GM21723 (cell line): ENCODE data around the gene TIMM23.
A peak's percentile ranks its signal among the peaks of the same experiment; 100 is the strongest.
"Not testable (repeated sequence)": the region's sequence is repeated elsewhere in the genome, so short reads cannot be mapped to it uniquely, and the experiment has no call there.

Source experiments
- ATAC-seq: cut with Tn5 transposase; IDR thresholded peaks from one replicate; pipeline ENCODE4 v1.9.1; 2021; ENCODE audit warnings: mild to moderate bottlenecking, moderate library complexity; ENCODE audit not compliant: unreplicated experiment

Gene TIMM23

DNA sequence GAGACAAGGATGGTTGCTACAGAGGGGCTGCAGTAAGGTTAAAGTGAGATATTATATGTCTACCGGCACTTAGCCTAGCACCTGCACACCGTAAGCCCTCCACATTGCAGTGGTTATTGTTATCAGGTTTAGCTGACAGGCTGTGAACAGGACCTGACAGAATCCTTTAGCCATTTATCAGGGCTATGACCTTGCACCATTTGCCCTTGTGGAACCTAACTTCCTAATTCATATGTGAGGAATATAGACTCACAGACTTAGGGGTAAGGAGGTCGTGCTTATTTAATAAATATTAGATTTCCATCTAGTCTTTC lies 48.0 kb downstream of the TIMM23 start:
- no peak for ATAC-seq

DNA sequence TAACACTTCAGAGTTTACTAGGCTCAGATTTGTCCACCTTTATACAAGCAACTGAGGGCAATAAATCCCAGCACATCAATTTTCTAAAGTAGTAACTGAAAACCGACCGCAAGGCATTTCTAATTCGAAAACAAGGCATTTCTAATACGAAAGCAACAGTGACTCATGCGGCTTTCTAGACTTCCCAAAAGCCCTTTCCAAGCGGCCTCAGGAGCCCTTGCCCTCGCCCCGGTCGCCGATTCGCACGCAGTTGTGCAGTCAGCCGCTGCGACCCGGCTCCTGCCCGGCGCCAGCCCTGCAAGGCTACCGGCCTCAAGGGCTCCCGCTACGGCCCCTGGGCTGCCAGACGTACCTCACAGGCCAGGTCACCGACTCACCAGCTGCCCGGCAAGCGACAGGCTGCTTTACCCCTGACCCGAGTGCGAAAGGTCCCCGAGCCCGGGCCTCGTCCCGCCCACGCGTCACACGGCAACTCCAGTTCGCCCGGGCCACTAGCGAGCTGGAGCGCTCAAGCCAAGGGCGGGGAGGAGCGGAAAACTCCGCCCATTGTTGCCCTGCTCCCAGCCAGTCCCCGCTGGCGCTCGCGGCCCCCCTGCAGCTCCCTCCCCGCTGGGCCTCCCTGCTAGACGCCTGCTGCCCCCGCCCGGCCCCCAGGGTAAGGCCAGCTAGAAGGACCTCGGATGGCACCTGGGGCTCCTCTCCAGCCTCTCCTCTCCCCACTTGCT lies 50.9 kb downstream of the TIMM23 start:
- peak; percentile 94 for ATAC-seq

GRCh38 chr10:46024948-46025347 lies 52.7 kb downstream of the TIMM23 start:
- ATAC-seq, result no peak

- ATAC-seq, result no peak
Observed at GRCh38 chr10:46025406-46025805, 53.1 kb downstream of the TIMM23 start.

DNA sequence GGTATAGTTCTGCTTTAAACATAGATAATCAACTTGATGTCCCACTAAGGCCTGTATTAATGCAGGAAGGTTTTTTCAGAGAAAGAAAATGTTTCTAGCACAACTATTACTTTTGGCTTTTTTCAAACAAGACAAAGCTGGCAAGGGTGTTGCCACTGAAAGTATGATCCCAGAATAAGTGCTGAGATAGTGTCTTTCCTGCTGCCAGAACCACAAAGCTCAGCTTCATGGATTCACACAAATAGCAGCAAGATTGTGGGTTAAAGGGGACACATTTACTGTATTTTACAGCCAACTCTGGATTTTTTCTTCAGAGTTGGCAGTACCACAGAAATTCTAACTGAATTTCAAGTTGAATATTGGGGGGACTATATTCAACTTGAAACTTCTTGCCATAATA lies 53.8 kb downstream of the TIMM23 start:
- ATAC-seq, result no peak

DNA sequence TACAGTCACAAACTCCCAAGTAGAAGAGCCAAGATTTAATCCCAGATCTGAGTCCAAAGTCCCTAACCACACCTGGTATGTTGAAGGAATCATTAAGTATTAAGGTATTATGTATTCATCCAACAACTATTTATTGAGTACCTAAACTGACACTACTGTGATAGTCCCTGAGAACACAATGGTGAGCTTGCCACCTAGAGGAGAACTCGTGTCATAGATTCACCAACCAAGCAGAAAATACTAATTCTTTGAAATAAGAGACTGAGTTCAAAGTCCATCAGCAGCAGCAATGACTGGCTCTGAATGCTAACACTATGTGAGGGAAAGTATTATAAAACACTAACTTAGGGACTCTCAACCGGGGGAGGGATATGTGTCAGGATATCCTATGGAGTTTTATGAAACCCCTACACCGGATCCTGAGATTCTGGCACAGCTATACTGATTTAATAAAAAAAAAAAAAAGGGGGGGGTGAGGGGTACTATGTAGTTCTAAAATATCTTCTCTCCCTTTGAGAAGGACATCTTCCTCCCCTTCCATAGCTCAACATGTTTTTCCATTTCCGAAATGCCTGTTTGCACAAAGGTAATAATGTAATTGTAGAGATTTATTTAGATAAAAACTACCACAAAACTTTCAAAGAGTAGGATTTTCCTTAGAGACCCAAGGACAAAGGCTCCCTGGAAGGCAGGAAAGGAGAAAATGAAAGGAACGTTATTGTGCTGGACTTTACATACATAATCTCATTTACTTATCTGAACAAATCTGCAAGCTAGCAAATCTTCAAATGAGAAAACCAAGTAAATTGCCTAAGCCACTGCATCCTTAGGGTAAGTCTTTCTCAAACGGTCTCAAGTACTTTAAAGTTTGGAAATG lies 56.5 kb downstream of the TIMM23 start:
- peak; percentile 39 for ATAC-seq

GRCh38 chr10:46029461-46030030 lies 57.3 kb downstream of the TIMM23 start:
- ATAC-seq, result no peak

DNA sequence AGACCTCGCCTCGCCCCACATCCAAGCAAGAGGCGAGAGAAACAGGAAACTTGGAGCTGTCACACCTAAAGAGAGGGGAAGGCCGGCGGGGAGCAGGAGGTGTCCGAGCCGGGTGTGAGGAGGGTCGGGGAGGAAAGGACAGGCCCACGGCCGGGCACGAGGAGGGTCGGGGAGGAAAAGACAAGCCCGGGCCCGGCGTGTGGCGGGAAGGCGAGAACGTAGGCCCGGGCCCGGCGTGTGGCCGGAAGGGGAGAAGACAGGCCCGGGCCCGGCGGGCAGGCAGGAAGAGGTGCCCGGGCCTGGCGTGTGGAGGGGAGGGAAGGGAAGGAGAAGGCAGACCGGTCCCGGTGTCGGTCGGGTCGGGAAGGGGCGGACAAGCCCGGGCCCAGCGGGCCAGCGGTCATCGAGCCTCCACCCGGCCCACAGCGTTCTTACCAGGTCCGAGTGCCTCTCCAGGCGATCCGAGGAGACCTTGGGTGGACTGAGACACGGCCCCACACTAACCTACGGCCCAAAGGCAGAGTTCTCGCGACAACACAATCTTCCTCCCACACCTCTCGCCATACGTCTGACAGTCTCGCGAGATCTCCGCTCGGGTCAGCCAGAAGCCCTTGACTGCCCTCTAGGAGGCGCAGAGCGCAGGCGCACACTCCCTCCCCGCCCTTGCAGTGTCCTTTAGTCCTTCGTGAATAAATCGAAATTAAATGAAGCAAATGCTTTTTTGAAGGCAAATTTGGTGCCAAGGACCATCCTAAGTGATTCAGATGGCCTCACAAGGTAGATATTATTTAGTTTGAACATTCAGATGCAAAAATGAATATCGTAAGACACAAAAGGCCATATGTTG lies 58.0 kb downstream of the TIMM23 start, which contains the start of gene NCOA4:
Gene NCOA4, minus strand, starts transcription at position 533 of the 847 bp plus-strand sequence. CDS start 13,943 bp downstream, outside the sequence.
- ATAC-seq, result peak; percentile 97

DNA sequence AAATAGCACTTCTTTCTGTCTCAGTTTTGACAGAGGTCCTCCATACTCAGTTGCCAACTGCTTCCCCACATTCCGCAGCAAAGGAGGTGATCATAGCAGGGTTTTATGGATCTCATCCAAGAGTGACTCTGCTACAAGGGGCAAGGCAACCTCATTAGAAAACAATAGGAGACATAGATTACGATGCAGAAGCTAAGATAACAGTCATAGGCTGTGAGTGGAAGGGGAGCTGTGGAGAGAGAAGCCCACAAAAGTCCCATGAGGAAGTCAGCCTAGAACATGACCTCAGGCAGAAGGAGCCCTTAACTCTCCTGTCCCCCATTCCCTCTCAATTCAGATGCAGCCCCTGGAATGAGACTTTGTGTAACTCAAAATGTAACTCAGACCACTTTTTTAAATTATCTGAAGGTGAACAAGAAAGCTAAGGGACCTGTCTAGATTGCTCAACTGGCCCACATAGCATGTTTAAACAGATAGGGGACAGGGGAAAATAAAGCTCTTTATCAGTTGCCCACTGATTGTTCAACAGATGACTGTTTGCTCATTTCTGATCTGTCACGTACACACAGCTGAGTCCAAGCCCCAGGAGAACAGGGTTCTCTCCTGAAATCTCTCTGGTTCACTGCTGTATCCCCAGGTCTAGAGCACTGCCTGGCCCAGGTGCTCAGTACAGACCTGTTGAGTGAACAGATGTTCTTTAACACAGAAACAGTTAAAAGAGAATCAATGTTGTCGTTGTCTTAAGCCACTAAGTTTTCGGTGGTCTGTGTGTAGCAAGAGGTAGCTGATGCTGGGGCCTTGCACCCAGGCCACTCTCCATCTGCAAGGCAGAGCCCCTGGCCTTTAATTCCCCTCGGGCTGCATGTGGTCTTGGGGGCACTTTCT lies 59.6 kb downstream of the TIMM23 start:
- no peak for ATAC-seq

GRCh38 chr10:46033602-46034011 lies 61.3 kb downstream of the TIMM23 start:
- no peak for ATAC-seq

DNA sequence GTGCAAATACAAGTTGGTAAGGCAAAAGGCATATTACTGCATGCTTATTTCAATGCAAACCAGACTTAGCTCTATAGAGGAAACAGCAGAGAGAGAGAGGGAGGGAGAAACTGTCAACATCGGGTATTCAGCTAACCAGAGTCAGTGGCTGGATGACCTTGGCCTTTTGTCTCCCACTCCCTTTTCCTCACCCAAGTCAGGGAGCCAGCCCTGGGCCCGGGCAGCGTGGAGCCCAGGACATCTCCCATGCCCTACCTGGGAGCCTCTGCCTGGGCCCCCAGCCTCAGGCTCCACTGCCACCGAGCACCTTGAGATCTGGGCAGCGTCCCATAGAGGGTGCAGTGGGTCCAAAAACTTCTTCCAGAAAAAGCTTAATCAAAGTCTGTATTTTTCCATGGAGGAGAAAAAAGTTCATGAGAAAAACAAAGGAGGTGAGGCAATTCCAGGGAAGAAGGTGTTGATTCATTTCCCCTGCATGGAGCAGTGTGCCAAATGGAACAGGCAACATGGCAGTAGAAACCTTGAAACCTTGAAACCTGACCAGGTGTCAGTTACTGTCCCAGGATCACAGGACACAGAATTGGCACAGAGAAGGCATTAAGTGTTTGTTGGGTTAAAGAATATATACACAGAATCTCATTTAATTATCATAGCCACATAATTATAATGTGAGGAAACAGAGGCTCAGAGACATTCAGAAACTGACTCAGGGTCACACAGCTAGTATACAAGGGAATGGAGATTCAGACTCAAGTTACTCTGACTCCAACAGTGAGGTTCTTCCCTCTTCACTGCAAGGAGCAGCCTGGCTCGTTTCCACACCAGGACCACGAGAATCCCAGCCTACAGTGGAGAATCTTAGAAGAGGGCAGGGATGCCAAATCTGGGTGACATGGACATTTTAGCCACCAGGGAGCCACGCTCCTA lies 63.9 kb downstream of the TIMM23 start:
- no peak for ATAC-seq

DNA sequence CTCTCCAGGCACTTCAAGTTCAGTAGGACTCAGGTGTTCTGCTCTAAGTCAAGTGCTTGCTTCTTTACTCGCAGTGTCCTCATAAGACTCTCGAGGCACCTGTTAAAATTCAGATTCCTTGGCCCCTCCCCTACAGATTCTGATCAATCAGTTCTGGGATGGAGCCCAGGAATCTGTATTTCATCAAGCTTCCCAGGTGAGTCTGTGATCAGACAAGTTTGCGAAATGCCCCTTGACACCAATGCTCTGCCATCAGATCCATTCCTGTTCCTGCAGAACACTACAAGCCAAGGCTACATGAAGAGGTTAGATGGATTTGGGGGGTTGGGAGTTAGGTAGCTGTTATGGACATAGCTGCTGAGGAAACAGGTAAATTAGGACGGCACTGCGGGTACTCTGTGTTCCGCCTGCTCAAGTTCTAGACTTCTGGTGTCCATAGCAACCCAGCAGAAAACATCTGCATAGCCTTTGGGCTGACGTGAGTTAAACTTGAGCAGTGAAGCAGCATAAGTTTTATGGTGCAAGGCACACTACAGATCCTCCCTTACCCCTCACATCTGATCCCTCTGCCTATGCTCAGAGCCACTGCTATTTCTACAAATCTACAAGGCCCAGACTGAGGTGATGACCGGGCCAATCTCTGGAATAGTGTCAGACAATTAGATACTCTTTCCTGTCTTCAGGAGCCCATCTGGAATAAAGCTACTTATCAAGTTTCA lies 65.0 kb downstream of the TIMM23 start:
- ATAC-seq, result no peak

DNA sequence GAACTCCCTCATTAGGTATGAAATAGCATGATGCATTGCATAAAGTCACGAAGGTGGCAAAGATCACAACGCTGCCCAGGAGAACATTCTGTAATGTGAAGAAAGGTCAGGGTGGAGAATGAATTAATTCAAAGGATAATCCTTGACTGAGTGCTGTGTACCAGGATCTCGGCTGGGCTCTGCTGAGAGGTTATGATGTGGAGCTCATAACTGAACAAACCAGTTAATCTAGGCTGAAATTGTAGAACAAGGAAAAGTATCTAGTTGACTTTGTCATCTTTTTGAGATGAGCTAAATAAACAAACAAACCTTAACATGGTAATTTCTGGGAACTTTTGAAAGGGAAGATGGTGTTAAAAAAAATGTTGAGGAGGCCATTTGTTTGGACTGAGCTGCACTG lies 67.7 kb downstream of the TIMM23 start:
- no peak for ATAC-seq

GRCh38 chr10:46042527-46042926 lies 70.2 kb downstream of the TIMM23 start:
- no peak for ATAC-seq

DNA sequence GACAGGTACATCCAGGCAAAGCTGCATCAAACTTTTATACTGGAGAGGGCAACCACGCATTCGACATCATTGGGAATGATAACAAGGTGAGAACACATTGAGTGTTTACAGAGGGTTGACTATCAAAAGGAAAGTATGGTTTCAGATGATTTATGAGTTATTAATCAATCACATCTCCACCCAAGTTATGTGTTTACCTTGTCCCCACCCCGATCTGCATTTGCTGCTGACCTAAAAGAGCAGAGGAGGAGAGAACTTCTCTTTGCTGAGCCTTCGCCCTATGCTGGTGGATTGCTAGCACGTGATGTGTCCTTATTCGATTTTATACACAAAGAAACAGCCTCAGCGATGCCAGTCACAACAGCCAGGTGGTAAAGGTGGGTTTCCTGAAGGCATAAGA lies 74.0 kb downstream of the TIMM23 start, which contains the start of gene MSMB:
Gene MSMB, minus strand, starts transcription at position 9 of the 400 bp plus-strand sequence. CDS start 32 bp downstream, outside the sequence.
- ATAC-seq, result no peak

GRCh38 chr10:46048152-46048551 lies 75.9 kb downstream of the TIMM23 start:
- ATAC-seq, result no peak

- ATAC-seq, result not testable (repeated sequence)
Observed at GRCh38 chr10:46049497-46049831, 77.2 kb downstream of the TIMM23 start.

DNA sequence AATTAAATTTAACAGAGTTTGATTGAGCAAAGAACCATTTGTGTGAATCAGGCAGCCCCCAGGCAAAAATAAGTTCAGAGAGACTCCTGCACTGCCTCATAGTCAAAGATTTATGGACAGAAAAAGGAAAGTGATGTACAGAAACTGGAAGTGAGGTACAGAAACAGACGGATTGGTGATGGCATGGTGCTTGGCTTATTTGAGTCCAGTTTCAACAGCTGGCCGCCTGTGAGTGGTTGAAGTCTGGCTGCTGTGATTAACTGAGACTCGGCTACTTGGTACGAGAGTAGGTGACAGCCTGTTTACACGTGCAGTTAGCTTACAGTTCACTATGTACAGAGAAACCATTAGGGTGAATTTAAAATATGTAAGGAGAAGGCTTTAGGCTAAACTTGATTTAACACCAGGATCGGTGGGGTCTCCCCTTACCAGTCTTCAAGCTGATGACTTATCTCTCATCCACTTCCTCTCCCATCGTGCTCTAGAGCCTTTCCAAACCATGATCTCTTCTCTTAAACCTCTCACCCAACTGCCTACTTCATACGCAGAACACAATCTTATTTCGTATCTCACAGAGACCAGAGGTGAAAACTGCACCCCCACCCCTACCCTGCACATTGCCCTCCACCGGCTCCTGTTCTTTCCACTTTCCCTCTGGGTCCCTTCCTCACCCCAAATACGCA lies 78.8 kb downstream of the TIMM23 start:
- no peak for ATAC-seq
